GM19455 (cell line): ENCODE measurements around the gene ARMC6.
"Not testable (repeated sequence)": the region's sequence is repeated elsewhere in the genome, so short reads cannot be mapped to it uniquely, and the experiment has no call there.

ENCODE experiments used
- ATAC-seq: cut with Tn5 transposase; IDR thresholded peaks from one replicate; pipeline ENCODE4 v1.9.1; 2021; ENCODE audit not compliant: unreplicated experiment

Gene ARMC6

GRCh38 chr19:19106938-19107337 lies 73.5 kb downstream of the ARMC6 start:
- ATAC-seq, result not testable (repeated sequence)

GRCh38 chr19:19107654-19108053 lies 74.3 kb downstream of the ARMC6 start:
- ATAC-seq, result no peak
